GM21526 (cell line): ENCODE results near the gene ABHD18.
"Not testable (repeated sequence)": the region's sequence is repeated elsewhere in the genome, so short reads cannot be mapped to it uniquely, and the experiment has no call there.

Experiments used
- ATAC-seq: cut with Tn5 transposase; IDR thresholded peaks from one replicate; pipeline ENCODE4 v1.9.1; 2021; ENCODE audit warnings: moderate library complexity; ENCODE audit not compliant: unreplicated experiment, low FRiP score

ABHD18 gene

DNA sequence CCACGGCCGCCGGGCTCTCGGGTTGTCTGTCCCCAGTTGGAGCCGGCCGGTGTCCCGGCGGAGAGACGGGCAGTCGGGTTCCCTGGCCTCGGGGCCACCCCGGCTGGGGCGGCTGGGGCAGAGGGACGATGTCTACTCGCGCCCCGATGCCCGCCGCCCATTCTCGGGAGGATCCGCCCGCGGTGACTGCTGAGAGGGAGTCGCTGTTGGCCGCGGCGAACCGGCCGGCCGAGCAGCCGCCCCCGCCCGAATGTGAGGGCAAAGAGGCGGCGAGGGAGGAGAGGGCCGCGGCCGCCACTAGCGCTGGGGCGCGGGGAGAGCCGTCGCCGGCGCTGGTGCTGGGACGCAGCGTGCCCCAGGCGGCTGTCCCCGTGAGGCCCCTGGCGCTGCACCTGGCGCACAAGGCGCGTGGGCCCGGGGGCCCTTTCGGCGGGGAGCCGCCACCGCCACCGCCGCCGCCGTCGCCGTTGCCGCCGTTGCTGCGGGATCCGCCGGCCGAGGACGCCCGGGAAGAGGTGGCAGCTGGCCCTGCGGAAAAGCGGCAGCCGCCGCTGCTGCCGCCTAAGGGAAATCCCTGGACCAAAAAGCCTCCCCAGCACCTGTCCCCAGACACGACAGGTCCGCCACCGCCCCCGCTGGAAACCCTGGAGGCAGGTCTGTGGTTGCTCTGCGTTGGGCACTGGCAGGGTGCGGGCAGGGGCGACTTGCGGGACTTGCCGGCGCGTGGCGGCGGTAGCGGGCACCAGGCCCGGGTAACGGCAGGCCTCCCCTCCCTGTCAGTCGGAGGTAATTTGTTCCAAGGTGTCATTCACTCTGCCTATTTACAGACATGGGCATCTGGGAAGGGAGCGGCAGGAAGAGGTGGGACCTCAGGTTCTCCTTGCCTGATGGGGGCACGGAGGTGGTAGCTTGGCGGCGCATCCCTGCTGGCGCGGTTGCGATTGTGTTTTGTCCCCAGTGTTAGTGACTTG, 96.6 kb downstream of the ABHD18 start:
- ATAC-seq, result peak; percentile 39

DNA sequence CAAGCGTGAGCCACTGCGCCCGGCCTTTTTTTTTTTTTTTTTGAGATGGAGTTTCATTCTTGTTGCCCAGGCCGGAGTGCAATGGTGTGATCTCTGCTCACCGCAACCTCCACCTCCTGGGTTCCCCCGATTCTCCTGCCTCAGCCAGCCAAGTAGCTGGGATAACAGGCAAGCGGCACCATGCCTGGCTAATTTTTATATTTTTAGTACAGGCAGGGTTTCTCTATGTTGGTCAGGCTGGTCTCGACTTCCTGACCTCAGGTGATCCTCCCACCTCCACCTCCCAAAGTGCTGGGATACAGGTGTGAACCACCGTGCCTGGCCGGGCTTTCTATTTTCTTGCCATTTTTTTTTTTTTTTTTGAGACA, 101.2 kb downstream of the ABHD18 start:
- not testable (repeated sequence) for ATAC-seq

DNA sequence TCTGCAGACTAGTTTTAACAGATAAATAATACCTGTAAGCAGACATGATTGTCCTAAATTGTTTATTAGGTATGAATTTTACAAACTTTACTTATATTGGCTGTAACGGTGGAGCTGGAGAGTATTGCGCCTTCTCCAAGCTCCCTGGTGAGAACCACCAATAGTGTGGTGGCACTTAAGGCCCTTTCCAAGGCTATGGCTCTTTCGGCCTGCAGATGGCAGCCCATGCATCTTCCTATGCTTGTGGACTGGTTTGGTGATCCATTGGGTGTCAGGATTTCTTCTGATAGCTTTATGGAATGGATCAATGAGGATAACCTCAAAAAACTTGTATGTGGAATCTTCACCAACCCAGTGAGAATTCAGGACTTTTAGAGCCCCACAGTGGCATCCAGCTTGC, 103.7 kb downstream of the ABHD18 start:
- no peak for ATAC-seq

DNA sequence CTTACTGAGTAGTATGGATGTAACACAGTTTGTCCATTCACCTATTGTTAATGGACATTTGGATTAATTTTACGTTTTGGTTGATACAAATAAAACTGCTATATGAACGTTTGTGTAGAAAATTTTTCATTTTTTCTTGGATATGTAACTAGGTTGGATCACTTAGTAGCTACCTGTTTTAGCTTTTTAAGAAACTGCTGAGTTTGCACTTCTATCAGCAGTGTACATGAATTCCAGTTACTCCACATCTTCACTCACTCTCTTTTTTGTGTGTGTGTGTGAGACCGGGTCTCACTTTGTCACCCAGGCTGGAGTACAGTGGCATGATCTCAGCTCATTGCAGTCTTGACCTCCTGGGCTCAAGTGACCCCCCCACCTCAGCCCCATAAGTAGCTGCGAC, 111.3 kb downstream of the ABHD18 start:
- ATAC-seq, result no peak
